Measurements from ENCODE around the gene POPDC2. TPM values are rescaled to one million over a fixed set of nuclear protein-coding genes. Genes with fewer than 3 reads are reported as not detected.

Gene POPDC2
- total and polyA plus RNA-seq, 5 donors from 2014 or later: 1.9 to 5.5 (median 2.5) TPM

- Histone ChIP-seq H3K27me3 (ENCODE audit: control insufficient read depth, insufficient read depth, low read length) (no peaks in the 10 kb centered on the region), H3K36me3 (ENCODE audit: control insufficient read depth, insufficient read depth, low read length) (no peaks in the 10 kb centered on the region), H3K9me3 (ENCODE audit: control insufficient read depth in 2 of 2, low read length in 2 of 2) (no peaks in the 10 kb centered on the region), H3K27ac (ENCODE audit: insufficient read depth, low read length, poor library complexity, severe bottlenecking) (no peak overlapping the region), H3K4me1 (ENCODE audit: control insufficient read depth, insufficient read depth, low read length, poor library complexity, severe bottlenecking) (peaks cover 20% of the 10 kb centered on the region), H3K4me3 (ENCODE audit: low read depth, low read length) (no peak overlapping the region)
- no peaks in the 10 kb centered on the region for H3K27me3 Mint-ChIP-seq
- peaks cover 11 to 29% (median 19%) of the 10 kb centered on the region in 4 donors for H3K4me1 Mint-ChIP-seq
- H3K27ac Mint-ChIP-seq: no peak overlapping the region
- no peak for DNase-seq
- peak overlapping the region in 1 of 4 donors; percentile 11 for H3K4me3 Mint-ChIP-seq
- no peak for ATAC-seq (ENCODE audit: low read depth in 2 of 2)
- H3K36me3 Mint-ChIP-seq: peaks cover 5% of the 10 kb centered on the region
- peaks cover 0 to 4% (median 0%) of the 10 kb centered on the region in 7 donors for H3K9me3 Mint-ChIP-seq
Observed at GRCh38 chr3:119635719-119636118, 24.7 kb downstream of the POPDC2 start.

GRCh38 chr3:119632829-119633228, 27.6 kb downstream of the POPDC2 start:
- H3K4me1 Mint-ChIP-seq: peaks cover 5 to 20% (median 17%) of the 10 kb centered on the region in 4 donors
- DNase-seq (no peak), ATAC-seq (ENCODE audit: low read depth in 2 of 2) (no peak)
- H3K27me3 ChIP-seq (ENCODE audit: control insufficient read depth, insufficient read depth, low read length): no peaks in the 10 kb centered on the region
- H3K4me1 ChIP-seq (ENCODE audit: control insufficient read depth, insufficient read depth, low read length, poor library complexity, severe bottlenecking): peaks cover 12% of the 10 kb centered on the region
- H3K36me3 Mint-ChIP-seq: no peaks in the 10 kb centered on the region
- H3K9me3 Mint-ChIP-seq: no peaks in the 10 kb centered on the region
- H3K27me3 Mint-ChIP-seq: no peaks in the 10 kb centered on the region
- H3K36me3 ChIP-seq (ENCODE audit: control insufficient read depth, insufficient read depth, low read length): no peaks in the 10 kb centered on the region
- no peak overlapping the region for H3K27ac Mint-ChIP-seq
- no peaks in the 10 kb centered on the region for H3K9me3 ChIP-seq (ENCODE audit: control insufficient read depth in 2 of 2, low read length in 2 of 2)
- H3K27ac ChIP-seq (ENCODE audit: insufficient read depth, low read length, poor library complexity, severe bottlenecking): no peak overlapping the region
- no peak overlapping the region for H3K4me3 ChIP-seq (ENCODE audit: low read depth, low read length)
- H3K4me3 Mint-ChIP-seq: no peak overlapping the region

- Histone ChIP-seq H3K9me3 (ENCODE audit: control insufficient read depth in 2 of 2, low read length in 2 of 2) (no peaks in the 10 kb centered on the region), H3K4me3 (ENCODE audit: low read depth, low read length) (no peak overlapping the region), H3K4me1 (ENCODE audit: control insufficient read depth, insufficient read depth, low read length, poor library complexity, severe bottlenecking) (peaks cover 16% of the 10 kb centered on the region), H3K27ac (ENCODE audit: insufficient read depth, low read length, poor library complexity, severe bottlenecking) (no peak overlapping the region), H3K36me3 (ENCODE audit: control insufficient read depth, insufficient read depth, low read length) (no peaks in the 10 kb centered on the region), H3K27me3 (ENCODE audit: control insufficient read depth, insufficient read depth, low read length) (no peaks in the 10 kb centered on the region)
- Mint-ChIP-seq H3K9me3 (no peaks in the 10 kb centered on the region), H3K36me3 (no peaks in the 10 kb centered on the region), H3K4me1 (peaks cover 10 to 22% (median 18%) of the 10 kb centered on the region in 4 donors), H3K4me3 (no peak overlapping the region), H3K27ac (peak overlapping the region in 1 of 3 donors; percentile 40), H3K27me3 (no peaks in the 10 kb centered on the region)
- DNase-seq: no peak
- no peak for ATAC-seq (ENCODE audit: low read depth in 2 of 2)
Observed at GRCh38 chr3:119632216-119632615, 28.2 kb downstream of the POPDC2 start.

- Histone ChIP-seq H3K4me1 (ENCODE audit: control insufficient read depth, insufficient read depth, low read length, poor library complexity, severe bottlenecking) (peaks cover 23% of the 10 kb centered on the region), H3K27ac (ENCODE audit: insufficient read depth, low read length, poor library complexity, severe bottlenecking) (no peak overlapping the region), H3K4me3 (ENCODE audit: low read depth, low read length) (no peak overlapping the region), H3K9me3 (ENCODE audit: control insufficient read depth in 2 of 2, low read length in 2 of 2) (no peaks in the 10 kb centered on the region), H3K27me3 (ENCODE audit: control insufficient read depth, insufficient read depth, low read length) (no peaks in the 10 kb centered on the region), H3K36me3 (ENCODE audit: control insufficient read depth, insufficient read depth, low read length) (no peaks in the 10 kb centered on the region)
- no peaks in the 10 kb centered on the region for H3K27me3 Mint-ChIP-seq
- H3K36me3 Mint-ChIP-seq: no peaks in the 10 kb centered on the region
- ATAC-seq (ENCODE audit: low read depth in 2 of 2): no peak
- DNase-seq: no peak
- no peak overlapping the region for H3K4me3 Mint-ChIP-seq
- no peak overlapping the region for H3K27ac Mint-ChIP-seq
- peaks cover 11 to 29% (median 22%) of the 10 kb centered on the region in 4 donors for H3K4me1 Mint-ChIP-seq
- no peaks in the 10 kb centered on the region for H3K9me3 Mint-ChIP-seq
Observed at GRCh38 chr3:119631516-119631915, 28.9 kb downstream of the POPDC2 start.

GRCh38 chr3:119630880-119631329, 29.5 kb downstream of the POPDC2 start:
- H3K4me3 ChIP-seq (ENCODE audit: low read depth, low read length): no peak overlapping the region
- no peaks in the 10 kb centered on the region for H3K36me3 ChIP-seq (ENCODE audit: control insufficient read depth, insufficient read depth, low read length)
- Mint-ChIP-seq H3K4me1 (peaks cover 11 to 33% (median 25%) of the 10 kb centered on the region in 4 donors), H3K4me3 (peak overlapping the region in 1 of 4 donors; percentile 17), H3K36me3 (no peaks in the 10 kb centered on the region), H3K27me3 (no peaks in the 10 kb centered on the region), H3K27ac (no peak overlapping the region), H3K9me3 (no peaks in the 10 kb centered on the region)
- no peaks in the 10 kb centered on the region for H3K27me3 ChIP-seq (ENCODE audit: control insufficient read depth, insufficient read depth, low read length)
- DNase-seq (no peak), ATAC-seq (ENCODE audit: low read depth in 2 of 2) (no peak)
- H3K9me3 ChIP-seq (ENCODE audit: control insufficient read depth in 2 of 2, low read length in 2 of 2): no peaks in the 10 kb centered on the region
- peaks cover 26% of the 10 kb centered on the region for H3K4me1 ChIP-seq (ENCODE audit: control insufficient read depth, insufficient read depth, low read length, poor library complexity, severe bottlenecking)
- no peak overlapping the region for H3K27ac ChIP-seq (ENCODE audit: insufficient read depth, low read length, poor library complexity, severe bottlenecking)

GRCh38 chr3:119630128-119630879, 30.1 kb downstream of the POPDC2 start:
- Mint-ChIP-seq H3K4me1 (peaks cover 11 to 37% (median 26%) of the 10 kb centered on the region in 4 donors), H3K27ac (no peak overlapping the region), H3K4me3 (no peak overlapping the region), H3K27me3 (no peaks in the 10 kb centered on the region), H3K36me3 (no peaks in the 10 kb centered on the region), H3K9me3 (no peaks in the 10 kb centered on the region)
- DNase-seq (no peak), ATAC-seq (ENCODE audit: low read depth in 2 of 2) (no peak)
- no peaks in the 10 kb centered on the region for H3K9me3 ChIP-seq (ENCODE audit: control insufficient read depth in 2 of 2, low read length in 2 of 2)
- H3K36me3 ChIP-seq (ENCODE audit: control insufficient read depth, insufficient read depth, low read length): no peaks in the 10 kb centered on the region
- H3K4me3 ChIP-seq (ENCODE audit: low read depth, low read length): no peak overlapping the region
- no peaks in the 10 kb centered on the region for H3K27me3 ChIP-seq (ENCODE audit: control insufficient read depth, insufficient read depth, low read length)
- H3K27ac ChIP-seq (ENCODE audit: insufficient read depth, low read length, poor library complexity, severe bottlenecking): no peak overlapping the region
- H3K4me1 ChIP-seq (ENCODE audit: control insufficient read depth, insufficient read depth, low read length, poor library complexity, severe bottlenecking): peaks cover 26% of the 10 kb centered on the region

- Histone ChIP-seq H3K27me3 (ENCODE audit: control insufficient read depth, insufficient read depth, low read length) (no peaks in the 10 kb centered on the region), H3K27ac (ENCODE audit: insufficient read depth, low read length, poor library complexity, severe bottlenecking) (no peak overlapping the region), H3K4me1 (ENCODE audit: control insufficient read depth, insufficient read depth, low read length, poor library complexity, severe bottlenecking) (peaks cover 26% of the 10 kb centered on the region), H3K4me3 (ENCODE audit: low read depth, low read length) (peak overlapping the region; percentile 57), H3K36me3 (ENCODE audit: control insufficient read depth, insufficient read depth, low read length) (no peaks in the 10 kb centered on the region), H3K9me3 (ENCODE audit: control insufficient read depth in 2 of 2, low read length in 2 of 2) (no peaks in the 10 kb centered on the region)
- DNase-seq (no peak), ATAC-seq (ENCODE audit: low read depth in 2 of 2) (peak in 1 of 2 donors; percentile 22)
- H3K4me3 Mint-ChIP-seq: peak overlapping the region in 2 of 4 donors; percentile 17 to 32
- H3K27ac Mint-ChIP-seq: peak overlapping the region in 1 of 3 donors; percentile 63
- H3K36me3 Mint-ChIP-seq: no peaks in the 10 kb centered on the region
- H3K4me1 Mint-ChIP-seq: peaks cover 11 to 37% (median 26%) of the 10 kb centered on the region in 4 donors
- H3K27me3 Mint-ChIP-seq: no peaks in the 10 kb centered on the region
- H3K9me3 Mint-ChIP-seq: no peaks in the 10 kb centered on the region
Observed at GRCh38 chr3:119628816-119629445, 31.5 kb downstream of the POPDC2 start.

Measured in CD4-positive, CD25-positive, alpha-beta regulatory T cell (primary cell).